Panc1 (cell line): ENCODE measurements around the gene CCDC71.

Source experiments
- CTCF ChIP-seq: fragments of 450-650 bp; IDR thresholded peaks from 2 replicates; pipeline ENCODE4 v1.5.1; 2017; ENCODE audit warnings: mild to moderate bottlenecking
- TCF7L2 ChIP-seq: IDR thresholded peaks from 2 replicates; pipeline ENCODE4 v1.6.1; 2011; ENCODE audit warnings: mild to moderate bottlenecking, low read depth, low read length, inconsistent platforms

- TF ChIP-seq CTCF, result no peak
- no peak for TF ChIP-seq TCF7L2
These were observed 41.9 kb downstream of the CCDC71 start for GRCh38 chr3:49124203-49124602.
